H1 (cell line): Measurements from ENCODE around the gene TSSC4. TPM values are rescaled to one million over a fixed set of nuclear protein-coding genes. Genes with fewer than 3 reads are reported as not detected.

Experiments
- CTCF ChIA-PET: fragments of 300-600 bp; sonication (Branson Sonifier 250); formaldehyde crosslinking; loops from one replicate; lab custom pipeline; 2021; ENCODE audit not compliant: partially characterized antibody; lab: Charles Lee
- POLR2A ChIA-PET: fragments of 300-600 bp; sonication (Branson Sonifier 250); formaldehyde crosslinking; loops from one replicate; lab custom pipeline; 2021; ENCODE audit warnings: inconsistent platforms; ENCODE audit not compliant: partially characterized antibody; lab: Charles Lee
- DNase-seq, 2 experiments: peaks; one replicate each; pipeline versions ENCODE4 v3.0.0 to v3.0.0-alpha.2; 2010 to 2022; ENCODE audit warnings: low spot score in 2 of 2, low read depth in 1 of 2, mixed read lengths in 1 of 2
- FAIRE-seq: peaks from 2 replicates; lab custom pipeline; 2011; peaks lifted over from hg19 to GRCh38; lab: Jason Lieb, UNC
- H2AFZ ChIP-seq: 2 replicates; pipeline ENCODE4 v1.8.1; 2012; ENCODE audit warnings: low read length, inconsistent platforms
- H2AK5ac ChIP-seq: 2 replicates; pipeline ENCODE4 v1.6.1; 2013; ENCODE audit warnings: low read depth, low read length
- H2BK120ac ChIP-seq: replicated peaks from 2 replicates; pipeline ENCODE3; 2013; ENCODE audit warnings: low read depth, low read length, inconsistent platforms
- H2BK12ac ChIP-seq: 2 replicates; pipeline ENCODE4 v1.6.1; 2013; ENCODE audit warnings: low read depth, low read length
- H2BK15ac ChIP-seq: 2 replicates; pipeline ENCODE4 v1.6.1; 2013; ENCODE audit warnings: low read length
- H2BK20ac ChIP-seq: 2 replicates; pipeline ENCODE4 v1.6.1; 2013; ENCODE audit warnings: low read length
- H2BK5ac ChIP-seq: 2 replicates; pipeline ENCODE4 v1.6.1; 2013; ENCODE audit warnings: low read depth, low read length
- H3K14ac ChIP-seq: 2 replicates; pipeline ENCODE4 v1.6.1; 2013; ENCODE audit warnings: inconsistent platforms; ENCODE audit not compliant: insufficient read length
- H3K18ac ChIP-seq: 2 replicates; pipeline ENCODE4 v1.6.1; 2013; ENCODE audit warnings: low read length; ENCODE audit errors: extremely low read depth
- H3K23ac ChIP-seq: 2 replicates; pipeline ENCODE4 v1.6.1; 2013; ENCODE audit warnings: inconsistent platforms; ENCODE audit not compliant: insufficient read length
- H3K23me2 ChIP-seq: 2 replicates; pipeline ENCODE4 v1.6.1; 2013; ENCODE audit warnings: low read depth, low read length
- H3K27ac ChIP-seq: 2 replicates; pipeline ENCODE4 v1.6.1; 2011; ENCODE audit warnings: low read depth, low read length, inconsistent platforms
- H3K27me3 ChIP-seq, 4 experiments: replicated peaks in 1 of 4; 1 replicate in 1 of 4; 2 replicates in 3 of 4; pipeline versions ENCODE4 v1.6.1 to v1.8.1; 2011 to 2013; ENCODE audit warnings: low read length in 3 of 4, mild to moderate bottlenecking in 3 of 4, inconsistent platforms in 2 of 4, mixed read lengths in 2 of 4, moderate library complexity in 1 of 4; ENCODE audit not compliant: control insufficient read depth in 3 of 4, insufficient read depth in 3 of 4; ENCODE audit errors: extremely low read depth in 1 of 4
- H3K36me3 ChIP-seq, 4 experiments: 2 replicates each; pipeline versions ENCODE4 v1.6.1 to v1.8.1; 2011 to 2013; ENCODE audit warnings: mild to moderate bottlenecking in 4 of 4, low read length in 3 of 4, moderate library complexity in 2 of 4, control low read depth in 1 of 4, inconsistent platforms in 1 of 4; ENCODE audit not compliant: insufficient read depth in 4 of 4, control insufficient read depth in 2 of 4
- H3K4ac ChIP-seq: replicated peaks from 2 replicates; pipeline ENCODE3; 2013; ENCODE audit warnings: low read length, low read depth, mixed read lengths, inconsistent platforms; ENCODE audit not compliant: insufficient read length
- H3K4me1 ChIP-seq, 4 experiments: replicated peaks in 1 of 4; 1 replicate in 1 of 4; 2 replicates in 3 of 4; pipeline versions ENCODE4 v1.6.1 to v1.8.1; 2011 to 2013; ENCODE audit warnings: low read length in 3 of 4, inconsistent platforms in 2 of 4, mixed read lengths in 1 of 4; ENCODE audit not compliant: insufficient read depth in 4 of 4, control insufficient read depth in 3 of 4
- H3K4me2 ChIP-seq, 2 experiments: 2 replicates each; pipeline versions ENCODE4 v1.6.1 to v1.8.1; 2011 to 2013; ENCODE audit warnings: low read depth in 2 of 2, low read length in 2 of 2, control low read depth in 1 of 2, inconsistent platforms in 1 of 2, mild to moderate bottlenecking in 1 of 2; ENCODE audit not compliant: insufficient read depth in 1 of 2
- H3K4me3 ChIP-seq, 4 experiments: fragments of 200-600, 300-600 bp in 1 of 4; sonication (generic), shearing (Covaris generic), sonication (Bioruptor Twin) in 1 of 4; 2 replicates each; pipeline versions ENCODE4 v1.5.1 to v1.8.1; 2011 to 2016; ENCODE audit warnings: low read length in 4 of 4, low read depth in 3 of 4, control low read depth in 2 of 4, inconsistent platforms in 2 of 4, mild to moderate bottlenecking in 2 of 4, mixed read lengths in 1 of 4, moderate library complexity in 1 of 4; ENCODE audit not compliant: insufficient read depth in 2 of 4; ENCODE audit errors: extremely low read depth in 1 of 4
- H3K56ac ChIP-seq: replicated peaks from 2 replicates; pipeline ENCODE3; 2013; ENCODE audit warnings: low read depth, mild to moderate bottlenecking, mixed read lengths, low read length, inconsistent platforms; ENCODE audit not compliant: insufficient read length
- H3K79me1 ChIP-seq: 2 replicates; pipeline ENCODE4 v1.6.1; 2013; ENCODE audit warnings: low read depth, low read length, control low read depth
- H3K79me2 ChIP-seq, 2 experiments: 2 replicates each; pipeline versions ENCODE4 v1.6.1 to v1.8.1; 2012 to 2013; ENCODE audit warnings: low read length in 2 of 2, mild to moderate bottlenecking in 2 of 2, inconsistent platforms in 1 of 2; ENCODE audit not compliant: insufficient read depth in 2 of 2, control insufficient read depth in 1 of 2
- H3K9ac ChIP-seq, 4 experiments: replicated peaks in 1 of 4; 1 replicate in 1 of 4; 2 replicates in 3 of 4; pipeline versions ENCODE4 v1.6.1 to v1.8.1; 2011 to 2013; ENCODE audit warnings: low read depth in 3 of 4, low read length in 3 of 4, control low read depth in 2 of 4, mild to moderate bottlenecking in 2 of 4, moderate library complexity in 2 of 4, inconsistent platforms in 1 of 4; ENCODE audit errors: extremely low read depth in 1 of 4
- H3K9me3 ChIP-seq, 2 experiments: 2 replicates each; pipeline versions ENCODE4 v1.6.1 to v1.8.1; 2012 to 2013; ENCODE audit warnings: mild to moderate bottlenecking in 2 of 2, moderate library complexity in 2 of 2, control low read depth in 1 of 2, inconsistent platforms in 1 of 2, low read depth in 1 of 2, low read length in 1 of 2, mixed read lengths in 1 of 2; ENCODE audit not compliant: insufficient read depth in 2 of 2
- H4K20me1 ChIP-seq, 2 experiments: replicated peaks in 1 of 2; 2 replicates each; pipeline versions ENCODE3 to v1.8.1; 2011 to 2013; ENCODE audit warnings: inconsistent platforms in 2 of 2, low read length in 2 of 2, mild to moderate bottlenecking in 1 of 2; ENCODE audit not compliant: insufficient read depth in 2 of 2, control insufficient read depth in 1 of 2
- H4K5ac ChIP-seq: 2 replicates; pipeline ENCODE4 v1.6.1; 2013; ENCODE audit warnings: low read length, low read depth, mixed read lengths, inconsistent platforms; ENCODE audit not compliant: insufficient read length
- H4K8ac ChIP-seq: 2 replicates; pipeline ENCODE4 v1.8.0; 2013; ENCODE audit warnings: mild to moderate bottlenecking, moderate library complexity, low read length, inconsistent platforms; ENCODE audit not compliant: insufficient read depth; ENCODE audit errors: extremely low read depth
- H4K91ac ChIP-seq: replicated peaks from 2 replicates; pipeline ENCODE3; 2013; ENCODE audit warnings: low read length, mixed read lengths, inconsistent platforms; ENCODE audit not compliant: insufficient read length
- BACH1 ChIP-seq: IDR thresholded peaks from 2 replicates; pipeline ENCODE4 v1.6.1; 2012; ENCODE audit warnings: low read length, improper control_type of control experiment
- CTCF ChIP-seq, 3 experiments: IDR thresholded peaks; 1 replicate in 2 of 3; 2 replicates in 1 of 3; pipeline versions ENCODE4 v1.5.1 to v1.6.1; 2011; ENCODE audit warnings: low read length in 3 of 3, mild to moderate bottlenecking in 3 of 3, inconsistent platforms in 2 of 3, low read depth in 1 of 3, moderate library complexity in 1 of 3; ENCODE audit not compliant: insufficient read depth in 1 of 3; ENCODE audit errors: control extremely low read depth in 1 of 3
- POLR2AphosphoS5 ChIP-seq: IDR thresholded peaks from 2 replicates; pipeline ENCODE4 v1.6.1; 2011; ENCODE audit warnings: low read depth, low read length
- RAD21 ChIP-seq, 2 experiments: IDR thresholded peaks in 1 of 2; conservative IDR thresholded peaks in 1 of 2; 2 replicates each; pipeline ENCODE4 v1.6.1; 2011; ENCODE audit warnings: low read depth in 2 of 2, low read length in 2 of 2, improper control_type of control experiment in 1 of 2, inconsistent platforms in 1 of 2, mild to moderate bottlenecking in 1 of 2, moderate library complexity in 1 of 2
- WGBS, 2 experiments: shearing (Covaris generic) in 1 of 2; methylation state at CpG; one replicate each; pipeline versions ENCODE4 v1.1.6 to v1.1.7; 2013 to 2015; ENCODE audit warnings: low lambda C conversion rate in 2 of 2, mixed read lengths in 2 of 2, inconsistent platforms in 1 of 2, low coverage in 1 of 2, missing lambda C conversion rate in 1 of 2; ENCODE audit not compliant: insufficient replicate concordance in 2 of 2, insufficient coverage in 1 of 2, insufficient read length in 1 of 2; ENCODE audit errors: extremely low coverage in 1 of 2, missing lambda C conversion rate in 1 of 2; 5-methylcytosine and 5-hydroxymethylcytosine counted together
- polyA plus RNA-seq, 7 experiments: library from polyadenylated mRNA; depleted of rRNA in 3 of 7; stranded (reverse) in 5 of 7; unstranded in 2 of 7; fragments of >200 nt in 5 of 7; fragments of 200-250 nt in 2 of 7; gene quantifications; 1 replicate in 5 of 7; 2 replicates in 1 of 7; 4 replicates in 1 of 7; pipeline versions ENCODE4 v1.2.1 to v1.2.3, GENCODE V29; 2011 to 2013; ENCODE audit warnings: missing spikeins in 2 of 7, mixed read lengths in 2 of 7
- total RNA-seq: library from RNA; stranded (reverse); fragmentation: NEBNext Ultra II Directional; extraction: Animal tissue kit (Norgen Biotek cat#: 25700); gene quantifications from 2 replicates; pipeline ENCODE4 v1.2.1, GENCODE V29; 2021

The TSSC4 gene
- total and polyA plus RNA-seq, 2 of the 8 experiments (the other 6 are each of a cell fraction or from before 2014, with no cell fraction given), result 34.0 to 39.3 TPM

- Histone ChIP-seq H3K27ac (no peak overlapping the region), H3K9me3 (no peaks in the 10 kb centered on the region), H2BK120ac (no peak overlapping the region), H3K4me1 (peaks cover 0 to 17% (median 6%) of the 10 kb centered on the region in 4 experiments; a peak in 5 of 7 replicates), H3K4me2 (peak overlapping the region; percentile 81), H3K27me3 (no peaks in the 10 kb centered on the region), H3K23ac (no peak overlapping the region), H3K18ac (no peak overlapping the region), H3K4ac (no peak overlapping the region), H3K79me1 (no peaks in the 10 kb centered on the region; the same call in 1 of the 2 replicates), H2BK15ac (no peak overlapping the region), H3K79me2 (peaks cover 0 to 14% of the 10 kb centered on the region in 2 experiments; a peak in 3 of 4 replicates), H3K14ac (no peak overlapping the region), H3K23me2 (peaks cover 12% of the 10 kb centered on the region)
- ChIA-PET CTCF (interaction anchor here (0.7 to 14.1 kb wide), 19 partner anchors 9 to 215 kb away, joined by 3 to 196 read pairs (median 4); no protein-coding TSS in a partner anchor), POLR2A (interaction anchor here (1.0 to 5.0 kb wide), 9 partner anchors 8 to 491 kb away, joined by 3 to 42 read pairs (median 7); partner anchors contain the start of gene CD81)
- 58% methylated on average over 12 of the region's 12 CpGs; no CpG with 5 or more reads in 1 of the 2 experiments for WGBS, 2 experiments
- no peak for DNase-seq
- FAIRE-seq, result no peak
- TF ChIP-seq CTCF (IDR thresholded peaks at IDR 0.05; ENCODE audit: control extremely low read depth in 1 of 3, insufficient read depth in 1 of 3, low read depth in 1 of 3, low read length in 3 of 3) (peak in 2 of 3 experiments; percentile 35; a peak in 3 of 4 replicates), POLR2AphosphoS5 (0 out of 2 replicates have a peak, but pooled peaks have one; percentile 23), BACH1 (no peak), RAD21 (IDR thresholded peaks at IDR 0.05 in 1 of 2, conservative IDR thresholded peaks at IDR 0.05 in 1 of 2; ENCODE audit: low read depth in 2 of 2, low read length in 2 of 2) (peak in 1 of 2 experiments; percentile 24; a peak in 2 of 4 replicates)
- TF ChIP-seq, all 59 proteins: peak for 3
- Histone ChIP-seq H3K56ac (no peak overlapping the region), H2BK5ac (no peak overlapping the region; the same call in 1 of the 2 replicates), H3K4me3 (peak overlapping the region; percentile 86 to 98 (median 97)), H3K9ac (peak overlapping the region; percentile 85 to 93 (median 91)), H4K5ac (no peak overlapping the region), H2AK5ac (no peak overlapping the region), H4K91ac (no peak overlapping the region), H4K20me1 (peaks cover 5% of the 10 kb centered on the region in 2 experiments), H4K8ac (no peak overlapping the region), H2AFZ (no peak overlapping the region), H2BK12ac (no peak overlapping the region), H3K36me3 (peaks cover 2 to 21% (median 10%) of the 10 kb centered on the region in 4 experiments; a peak in 4 of 8 replicates), H2BK20ac (no peak overlapping the region)
These were observed 960 bp downstream of the TSSC4 start for GRCh38 chr11:2401436-2401984.
